GM19468 (cell line): ENCODE results near the gene SCAMP4.
"Not testable (repeated sequence)": the region's sequence is repeated elsewhere in the genome, so short reads cannot be mapped to it uniquely, and the experiment has no call there.

ENCODE experiments used
- ATAC-seq: cut with Tn5 transposase; IDR thresholded peaks from one replicate; pipeline ENCODE4 v1.9.1; 2021; ENCODE audit warnings: mild to moderate bottlenecking, moderate library complexity, moderate number of reproducible peaks; ENCODE audit not compliant: unreplicated experiment; ENCODE audit errors: extremely low read depth

Gene SCAMP4

DNA sequence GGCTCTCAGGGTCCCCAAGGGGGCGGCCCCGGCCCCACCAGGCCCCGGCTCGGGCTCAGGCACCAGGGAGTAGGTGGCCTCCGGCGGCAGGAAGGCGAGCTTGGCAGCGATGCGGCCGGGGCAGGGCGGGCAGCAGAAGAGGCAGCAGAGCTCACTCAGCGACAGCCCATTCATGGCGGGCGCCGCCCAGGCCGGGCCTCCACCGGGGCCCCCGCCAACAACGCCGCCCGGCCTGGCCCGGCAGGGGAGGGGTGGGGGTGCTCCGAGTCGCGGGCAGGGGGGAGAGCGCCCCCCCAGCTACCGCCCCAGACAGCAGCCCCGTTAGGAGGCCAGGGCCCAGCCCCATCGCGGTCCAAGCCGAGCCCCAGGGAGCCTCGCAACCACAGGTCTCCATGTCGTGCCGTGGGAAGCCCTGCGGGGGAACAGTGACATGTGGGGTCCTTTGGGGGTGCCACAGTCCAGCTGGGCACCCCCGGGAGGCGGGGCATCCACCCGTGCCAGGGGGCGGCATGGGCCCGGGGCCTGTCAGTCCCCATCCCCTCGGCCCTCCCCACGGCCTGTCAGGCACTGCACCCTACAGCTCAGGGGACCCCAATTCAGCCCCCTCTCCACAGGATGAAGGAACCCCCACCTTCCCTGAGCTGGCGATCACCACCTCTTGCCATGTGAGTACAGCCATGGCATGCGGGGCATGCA, 23.7 kb upstream of the SCAMP4 start:
- ATAC-seq = not testable (repeated sequence)

DNA sequence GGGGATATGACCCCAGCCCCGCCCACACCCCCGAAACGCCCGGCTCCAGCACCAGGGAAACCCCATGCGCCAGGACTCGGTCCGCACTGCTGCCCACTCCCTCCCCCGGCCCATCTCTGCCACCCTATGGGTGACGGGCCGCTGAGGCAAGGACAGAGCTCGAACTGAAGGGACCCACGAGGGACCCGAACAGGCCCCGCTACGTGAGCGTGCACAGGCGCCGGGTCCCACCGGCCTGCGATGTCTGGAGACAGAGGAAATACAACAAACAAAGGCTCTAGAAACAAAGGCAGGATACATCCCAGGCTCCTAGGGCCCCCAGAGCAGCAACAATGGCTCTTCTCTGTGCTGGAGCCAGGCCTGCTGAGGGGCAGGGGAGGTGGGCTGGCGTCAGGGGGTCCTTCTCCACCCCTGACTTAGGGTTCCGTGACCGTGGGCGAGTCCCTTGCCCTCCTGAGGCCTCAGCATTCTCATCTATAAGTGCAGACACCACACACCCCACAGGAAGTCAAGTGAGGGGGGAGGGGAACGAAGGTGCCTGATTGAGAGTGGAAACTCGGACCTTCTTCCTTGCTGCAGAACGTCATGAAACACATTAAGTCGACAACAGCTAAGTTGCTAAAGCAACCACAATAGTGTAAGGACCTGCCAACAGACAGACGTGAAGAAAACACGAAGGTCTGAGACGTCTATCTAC, 23.0 kb upstream of the SCAMP4 start:
- ATAC-seq = no peak

DNA sequence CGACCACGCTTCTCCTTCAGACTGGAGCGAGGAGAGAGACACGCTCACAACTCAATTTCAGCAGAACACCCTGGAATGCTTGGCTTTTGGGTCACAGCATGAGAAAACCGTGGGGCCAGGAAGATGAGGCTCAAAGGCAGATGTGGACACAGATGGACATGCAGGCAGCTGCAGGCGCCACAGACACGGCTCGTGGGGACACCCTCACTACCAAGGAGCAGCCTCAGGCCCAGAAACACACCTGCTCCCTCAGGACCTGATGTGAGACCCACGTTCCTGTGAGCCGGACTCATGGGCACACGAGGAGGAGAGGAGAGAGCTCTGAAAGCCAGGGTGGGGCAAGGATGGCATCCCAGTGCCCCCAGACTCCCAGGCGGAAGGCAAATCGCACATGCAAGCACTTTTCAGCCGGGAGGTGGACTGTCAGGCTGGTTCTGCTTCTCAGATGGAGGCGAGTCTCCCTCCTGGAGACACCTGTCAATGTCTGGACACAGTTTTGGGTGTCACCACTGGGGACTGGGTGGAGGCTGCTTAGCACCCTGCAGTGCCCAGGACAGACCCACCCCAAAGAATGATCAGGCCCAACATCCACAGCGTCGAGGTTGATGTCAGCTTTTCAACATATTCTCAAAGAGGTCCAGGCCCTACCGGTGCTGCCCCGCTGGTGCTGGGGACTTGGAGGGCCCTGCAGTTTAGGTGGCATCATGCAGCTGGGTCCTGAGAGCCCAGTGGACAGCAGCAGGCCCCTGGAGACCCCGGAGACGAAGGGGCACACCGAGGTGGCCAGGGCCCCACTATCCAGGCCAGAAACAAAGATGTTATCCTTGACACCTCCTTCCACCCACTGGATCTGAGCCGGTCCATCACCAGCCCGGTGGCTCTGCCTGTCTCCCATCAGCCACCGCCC, 22.2 kb upstream of the SCAMP4 start:
- ATAC-seq = no peak

DNA sequence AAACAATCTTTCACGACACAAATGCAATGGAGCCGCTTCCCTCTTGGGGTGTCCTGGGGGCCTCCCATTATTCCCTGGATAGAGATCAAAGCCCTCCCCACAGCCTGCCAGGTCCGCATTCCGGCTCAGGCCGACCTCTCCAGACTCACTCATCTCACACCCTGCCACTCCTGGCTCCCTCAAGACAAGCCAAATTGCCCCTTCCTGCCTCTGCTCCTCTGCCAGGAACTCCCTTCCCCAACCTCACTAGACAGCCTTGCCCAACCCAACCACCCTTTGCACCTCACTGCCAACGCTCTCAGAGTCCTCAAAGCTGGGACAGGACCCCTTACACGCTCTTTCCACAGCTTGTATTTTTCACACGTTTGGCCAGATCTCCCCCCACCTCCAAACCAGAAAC, 21.4 kb upstream of the SCAMP4 start:
- ATAC-seq = no peak

DNA sequence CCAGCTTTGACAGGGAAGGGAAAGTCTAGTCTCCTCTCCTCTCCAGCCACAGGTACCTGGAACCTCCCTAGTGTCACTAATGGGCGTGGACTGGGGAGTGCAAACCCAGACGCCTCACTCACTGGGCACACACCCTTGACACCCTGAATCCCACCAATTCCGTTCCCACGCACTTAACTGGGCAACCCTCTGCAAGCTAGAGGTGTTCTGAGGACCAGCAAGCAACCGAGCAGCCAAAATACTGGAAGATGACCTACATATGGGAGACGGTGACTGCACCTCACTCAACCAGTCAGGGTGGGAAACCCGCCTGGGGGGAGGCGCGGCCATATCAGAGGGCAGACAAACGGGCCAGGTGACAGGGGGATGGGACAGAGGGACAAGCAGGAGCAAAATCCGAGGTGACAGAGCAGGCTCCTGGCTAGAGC, 20.9 kb upstream of the SCAMP4 start:
- ATAC-seq = no peak

DNA sequence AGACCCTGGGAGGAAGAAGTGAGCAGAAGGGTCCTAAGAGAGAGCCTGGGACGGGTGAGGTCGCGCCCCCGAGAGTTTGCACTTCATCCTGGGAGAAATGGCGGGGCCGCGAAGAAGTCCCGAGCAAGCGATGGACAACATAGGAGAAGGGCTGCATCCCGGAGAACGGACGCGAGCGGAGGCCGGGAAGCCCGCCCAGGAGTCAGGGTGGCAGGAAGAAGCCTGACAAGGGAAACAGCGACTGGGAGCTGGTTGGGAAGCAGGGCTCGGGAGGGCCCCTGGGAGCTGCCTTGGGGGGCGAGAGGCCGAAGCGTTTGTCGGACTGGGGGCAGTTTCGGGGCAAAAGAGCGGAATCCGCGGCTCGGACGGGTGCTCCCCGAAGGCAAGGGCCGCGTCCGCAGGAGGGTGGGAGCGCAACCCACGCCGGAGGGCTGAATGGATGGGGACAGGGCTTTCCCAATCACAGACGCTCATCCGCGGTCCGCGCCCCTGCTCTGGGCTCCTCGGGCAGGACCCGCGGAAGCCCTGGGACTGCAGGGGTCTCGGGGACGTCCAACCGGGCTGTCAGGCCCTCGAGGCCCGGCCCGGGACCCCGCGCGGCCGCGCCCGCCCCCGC, 20.4 kb upstream of the SCAMP4 start:
- no peak for ATAC-seq

DNA sequence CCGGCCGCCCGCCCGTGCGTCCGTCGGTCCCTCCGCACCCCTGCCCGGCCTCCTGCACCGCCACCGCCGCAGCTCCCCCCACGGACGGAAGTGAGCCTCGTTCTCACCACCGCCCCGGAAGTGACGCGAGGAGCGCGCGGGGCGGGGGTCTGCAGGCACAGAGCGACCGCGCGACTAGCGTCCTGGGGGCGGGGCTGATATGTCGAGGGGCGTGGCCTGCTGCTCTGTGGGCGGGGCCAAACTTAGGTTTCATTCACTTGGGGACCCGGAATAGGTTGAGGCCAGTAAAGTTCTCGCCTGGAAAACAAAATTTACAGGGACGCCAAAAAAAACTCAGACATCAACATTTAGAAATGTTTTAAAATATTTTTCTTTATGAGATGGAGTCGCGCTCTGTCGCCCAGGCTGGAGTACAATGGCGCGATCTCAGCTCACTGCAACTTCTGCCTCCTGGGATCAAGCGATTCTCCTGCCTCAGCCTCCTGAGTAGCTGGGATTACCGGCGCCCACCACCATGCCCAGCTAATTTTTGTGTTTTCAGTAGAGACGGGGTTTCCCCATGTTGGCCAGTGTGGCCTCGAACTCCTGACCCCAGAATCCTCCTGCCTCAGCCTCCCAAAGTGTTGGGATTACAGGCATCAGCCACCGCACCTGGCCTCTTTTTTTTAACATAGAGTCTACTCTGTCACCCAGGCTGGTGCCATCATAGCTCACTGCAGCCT, 19.6 kb upstream of the SCAMP4 start, which contains the start of gene ABHD17A:
Gene ABHD17A (minus strand): TSS at position 99 of the 722 bp plus-strand sequence. CDS start 3,930 bp downstream, outside the sequence.
- ATAC-seq = peak; percentile 11

DNA sequence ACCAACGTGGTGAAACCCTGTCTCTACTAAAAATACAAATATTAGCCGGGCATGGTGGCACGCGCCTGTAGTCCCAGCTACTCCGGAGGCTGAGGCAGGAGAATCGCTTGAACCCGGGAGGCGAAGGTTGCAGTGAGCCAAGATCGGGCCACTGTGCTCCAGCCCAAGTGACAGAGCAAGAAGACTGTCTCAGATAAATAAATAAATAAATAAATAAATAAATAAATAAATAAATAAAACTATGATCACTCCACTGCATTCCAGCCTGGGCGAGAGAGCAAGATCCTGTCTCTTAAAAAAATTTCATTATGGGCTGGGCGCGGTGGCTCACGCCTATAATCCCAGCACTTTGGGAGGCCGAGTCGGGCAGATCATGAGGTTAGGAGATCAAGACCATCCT, 18.8 kb upstream of the SCAMP4 start:
- not testable (repeated sequence) for ATAC-seq

DNA sequence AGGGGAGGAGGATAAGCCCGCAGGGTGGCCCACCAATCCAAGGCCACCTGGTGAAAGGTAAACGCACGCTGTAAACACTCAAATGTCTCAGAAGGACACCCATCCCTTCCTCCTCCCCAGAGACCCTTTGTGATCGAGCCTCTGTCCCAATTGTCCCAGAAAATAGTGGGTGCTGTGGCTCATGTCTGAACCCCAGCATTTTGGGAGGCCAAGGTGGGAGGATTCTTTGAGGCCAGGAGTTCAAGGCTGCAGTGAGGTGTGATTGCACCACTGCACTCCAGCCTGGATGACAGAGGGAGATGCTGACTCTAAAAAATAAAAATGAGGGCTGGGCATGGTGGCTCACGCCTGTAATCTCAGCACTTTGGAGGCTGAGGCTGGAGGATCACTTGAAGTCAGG, 16.8 kb upstream of the SCAMP4 start:
- no peak for ATAC-seq

DNA sequence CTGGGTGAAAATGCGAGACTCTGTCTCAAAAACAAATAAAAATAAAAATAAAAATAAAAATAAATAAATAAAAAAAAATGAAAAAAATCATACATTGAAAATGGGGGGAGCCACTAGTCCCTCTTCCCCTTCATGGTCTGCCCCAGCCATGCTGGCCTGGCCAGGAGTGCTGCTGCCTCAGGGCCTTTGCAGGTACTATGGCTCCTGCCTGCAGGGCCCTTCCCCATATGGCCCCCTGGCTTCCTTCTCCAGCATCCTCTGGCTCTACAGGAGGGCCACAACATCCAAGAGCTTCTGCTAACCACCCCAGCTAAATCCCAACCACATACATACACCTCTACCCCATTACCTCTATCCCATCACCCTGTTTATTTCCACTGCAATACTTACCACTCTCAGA, 15.3 kb upstream of the SCAMP4 start:
- ATAC-seq = no peak

DNA sequence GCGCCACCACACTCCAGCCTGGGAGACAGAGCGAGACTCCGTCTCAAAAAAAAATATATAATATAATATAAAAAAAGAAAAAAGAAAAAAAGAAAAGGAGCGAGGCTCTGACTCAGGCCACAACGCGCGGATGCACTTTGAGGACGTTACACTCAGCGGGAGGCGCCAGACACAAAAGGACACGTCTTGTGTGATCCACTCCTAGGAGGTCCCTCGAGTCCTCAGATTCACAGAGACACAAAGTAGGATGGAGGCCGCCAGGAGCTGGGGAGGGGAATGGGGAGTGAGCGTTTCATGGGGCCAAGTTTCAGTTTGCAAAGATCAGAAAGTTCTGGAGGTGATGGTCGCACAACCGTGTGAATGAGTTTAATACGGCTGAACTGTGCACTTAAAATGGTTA, 11.4 kb upstream of the SCAMP4 start:
- no peak for ATAC-seq

DNA sequence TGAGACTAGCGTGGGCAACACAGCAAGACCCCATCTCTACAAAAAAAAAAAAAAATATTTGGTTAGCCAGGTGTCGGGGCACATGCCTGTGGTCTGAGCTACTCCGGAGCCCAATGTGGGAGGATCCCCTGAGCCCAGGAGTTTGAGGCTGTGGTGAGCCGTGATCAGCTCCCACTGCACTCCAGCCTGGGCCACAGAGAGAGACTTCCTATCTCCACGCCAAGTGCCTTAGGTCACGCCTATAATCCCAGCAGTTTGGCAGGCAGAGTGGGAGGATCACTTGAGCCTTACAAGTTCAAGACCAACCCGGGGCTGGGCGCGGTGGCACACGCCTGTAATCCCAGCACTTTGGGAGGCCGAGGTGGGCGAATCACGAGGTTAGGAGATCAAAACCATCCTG, 8.7 kb upstream of the SCAMP4 start:
- ATAC-seq = no peak

DNA sequence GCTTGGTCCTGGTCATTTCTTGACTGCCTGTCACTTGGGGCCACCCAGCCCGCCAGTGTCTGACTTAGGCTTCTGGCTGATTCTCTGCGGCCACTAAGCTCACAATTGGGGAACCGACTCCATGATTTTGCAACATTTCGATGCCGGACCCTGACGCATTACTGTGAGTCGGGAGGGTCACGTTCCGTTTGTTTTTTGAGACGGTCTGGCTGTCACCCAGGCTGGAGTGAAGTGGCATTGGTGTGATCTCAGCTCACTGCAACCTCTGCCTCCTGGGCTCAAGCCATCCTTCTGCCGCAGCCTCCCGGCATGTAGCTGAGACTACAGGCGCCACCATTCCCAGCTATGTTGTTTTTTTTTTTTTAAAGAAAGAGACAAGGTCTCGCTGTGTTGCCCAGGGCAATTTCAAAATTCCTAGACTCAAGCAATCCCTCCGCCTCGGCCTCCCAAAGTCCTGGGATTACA, 3.2 kb upstream of the SCAMP4 start:
- no peak for ATAC-seq

DNA sequence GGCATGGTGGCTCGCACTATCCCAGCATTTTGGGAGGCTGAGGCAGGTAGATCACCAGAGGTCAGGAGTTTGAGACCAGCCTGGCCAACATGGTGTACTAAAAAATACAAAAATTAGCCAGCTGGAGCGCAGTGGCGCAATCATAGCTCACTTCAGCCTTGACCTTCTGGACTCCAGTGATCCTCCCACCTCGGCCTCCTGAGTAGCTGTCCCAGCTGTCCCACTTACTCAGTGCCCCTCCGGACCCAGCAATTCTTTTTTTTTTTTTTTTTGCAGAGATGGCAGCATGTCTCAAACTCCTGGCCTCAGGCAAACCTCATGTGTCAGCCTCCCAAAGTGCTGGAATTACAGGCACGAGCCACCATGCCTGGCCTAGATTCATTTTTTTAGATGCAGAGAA, 2.3 kb upstream of the SCAMP4 start:
- ATAC-seq = no peak

DNA sequence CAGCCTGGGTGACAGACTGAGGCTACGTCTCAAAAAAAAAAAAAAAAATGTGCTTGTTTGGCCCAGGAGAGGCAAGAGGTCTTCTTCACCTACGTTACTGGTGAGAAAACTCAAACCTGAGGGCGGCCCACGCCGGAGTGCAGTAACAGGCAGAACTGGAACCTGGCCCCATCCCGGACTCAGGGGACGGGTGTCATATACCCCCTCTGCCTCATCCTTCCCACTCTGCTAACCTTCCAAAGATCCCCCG, 414 bp upstream of the SCAMP4 start:
- ATAC-seq = no peak

DNA sequence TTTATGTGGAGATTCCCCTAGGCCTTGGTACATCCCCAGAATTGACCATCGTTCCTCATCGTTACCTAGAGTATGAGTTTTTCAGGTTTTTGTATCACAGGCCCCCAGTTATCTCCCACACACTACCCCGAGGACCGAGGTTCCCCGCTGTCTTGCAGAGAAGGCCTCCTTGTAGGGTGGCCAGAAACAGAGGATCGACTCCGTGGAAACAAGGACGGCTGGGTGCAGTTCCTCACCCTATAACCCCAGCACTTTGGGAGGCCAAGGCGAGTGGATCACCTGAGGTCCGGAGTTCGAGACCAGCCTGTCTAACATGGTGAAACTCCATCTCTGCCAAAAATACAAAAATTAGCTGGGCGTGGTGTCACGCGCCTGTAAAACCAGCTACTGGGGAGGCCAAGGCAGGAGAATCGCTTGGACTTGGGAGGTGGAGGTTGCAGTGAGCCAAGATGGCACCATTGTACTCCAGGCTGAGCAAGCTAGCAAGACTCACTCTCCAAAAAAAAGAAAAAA, 720 bp downstream of the SCAMP4 start:
- no peak for ATAC-seq

DNA sequence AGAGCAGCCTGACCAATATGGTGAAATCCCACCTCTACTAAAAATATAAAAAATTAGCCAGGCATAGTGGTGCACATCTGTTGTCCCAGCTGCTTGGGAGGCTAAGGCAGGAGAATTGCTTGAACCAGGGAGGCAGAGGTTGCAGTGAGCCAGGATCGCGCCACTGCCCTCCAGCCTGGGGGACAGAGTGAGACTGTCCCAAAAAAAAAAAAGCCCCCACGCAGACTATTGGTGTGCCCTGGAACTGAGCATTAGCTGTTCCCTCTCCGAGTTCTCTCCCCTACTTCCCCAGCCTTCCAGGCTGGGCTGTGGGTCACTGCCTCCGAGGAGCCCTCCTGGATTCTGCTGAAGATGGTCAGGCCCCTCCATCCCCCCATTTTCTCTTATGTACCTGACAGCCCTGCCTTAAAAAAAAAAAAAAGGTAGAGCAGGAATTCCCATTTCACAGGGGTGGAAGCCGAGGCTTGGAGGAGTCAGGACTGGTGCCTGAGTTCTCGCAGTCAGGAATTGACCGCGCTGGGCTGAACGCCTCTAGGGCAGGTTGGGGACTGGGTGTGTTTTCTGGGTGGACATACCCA, 1.9 kb downstream of the SCAMP4 start:
- ATAC-seq = no peak

DNA sequence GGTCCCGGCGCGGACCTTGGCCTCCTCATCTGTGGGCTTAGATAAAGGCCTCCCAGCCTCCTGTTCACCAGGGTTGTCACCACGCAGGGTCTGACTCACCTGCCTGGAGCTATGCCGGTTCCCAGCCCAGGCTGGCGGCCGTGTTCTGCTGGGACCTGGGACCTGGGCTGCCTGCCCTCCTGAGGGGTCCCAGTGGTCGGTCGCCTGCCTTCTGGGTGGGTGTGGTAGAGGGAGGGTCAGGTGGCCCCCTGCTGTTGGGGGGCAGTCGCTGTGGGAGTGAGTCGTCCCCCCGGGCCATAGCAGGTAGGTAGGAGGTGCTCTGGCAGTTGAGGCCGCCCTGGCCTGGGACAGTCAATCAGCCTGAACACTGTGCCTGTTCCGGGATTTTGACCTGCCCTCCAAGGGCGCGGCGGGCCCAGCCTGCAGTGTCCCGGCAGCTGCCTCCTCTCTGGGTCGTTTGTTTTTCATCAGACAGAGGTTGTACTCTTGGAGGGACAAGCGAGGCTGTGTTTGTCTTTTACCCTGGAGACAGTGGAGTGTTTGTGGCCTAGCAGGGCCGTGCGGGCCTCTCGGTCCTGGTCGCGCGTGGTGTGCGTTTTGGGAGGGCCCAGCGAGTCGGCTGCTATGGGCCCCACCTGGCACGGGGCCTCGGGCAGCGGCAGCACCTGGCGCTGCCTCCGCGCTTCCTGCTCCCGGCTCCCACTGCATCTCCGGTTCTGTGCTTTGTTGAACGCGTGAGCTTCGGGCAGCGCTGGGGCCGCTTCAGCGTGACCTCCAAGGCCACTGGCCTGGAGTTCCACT, 2.6 kb downstream of the SCAMP4 start:
- ATAC-seq = no peak

DNA sequence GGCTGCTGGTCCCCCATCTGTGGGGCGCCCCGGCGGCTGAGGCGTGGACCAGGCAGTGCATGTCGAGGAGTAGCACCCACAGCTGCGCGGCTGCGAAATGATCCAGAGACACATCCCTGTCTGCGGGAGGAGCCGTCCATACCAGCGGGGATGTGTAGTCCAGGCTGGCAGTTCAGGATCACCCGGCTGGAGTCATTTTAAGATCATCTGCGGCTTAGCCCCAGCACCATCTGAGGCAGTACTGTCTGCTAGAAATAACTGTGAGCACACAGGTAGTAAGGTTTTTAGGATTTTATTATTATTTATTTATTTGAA, 3.1 kb downstream of the SCAMP4 start:
- ATAC-seq = no peak
